Measurements from ENCODE around the gene VSIG2. TPM values are rescaled to one million over a fixed set of nuclear protein-coding genes. Genes with fewer than 3 reads are reported as not detected.

Gene VSIG2
- polyA plus RNA-seq, 4 donors = 5.3 to 10.7 (median 8.7) TPM

DNA sequence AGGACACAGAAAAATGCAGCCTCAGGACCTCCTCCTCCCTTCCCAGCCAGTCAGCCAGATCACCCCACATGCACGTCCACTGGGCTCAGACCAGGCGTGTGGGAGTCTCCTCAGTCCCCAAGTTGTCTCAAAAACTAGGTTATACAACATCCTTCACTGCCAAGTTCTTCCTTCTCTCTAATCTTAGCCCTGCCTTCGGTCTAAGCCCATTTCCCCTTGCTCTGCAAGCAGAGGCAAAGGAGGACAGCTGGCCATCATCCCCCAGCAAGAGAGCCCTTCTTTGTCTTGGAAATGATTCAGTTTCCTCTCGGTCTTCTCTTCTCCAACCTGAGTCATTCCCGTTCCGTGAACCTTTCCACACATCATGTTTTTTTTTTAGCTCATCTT lies 26.3 kb downstream of the VSIG2 start:
- no peak for DNase-seq (ENCODE audit: low read depth in 4 of 4, low spot score in 2 of 4)

DNA sequence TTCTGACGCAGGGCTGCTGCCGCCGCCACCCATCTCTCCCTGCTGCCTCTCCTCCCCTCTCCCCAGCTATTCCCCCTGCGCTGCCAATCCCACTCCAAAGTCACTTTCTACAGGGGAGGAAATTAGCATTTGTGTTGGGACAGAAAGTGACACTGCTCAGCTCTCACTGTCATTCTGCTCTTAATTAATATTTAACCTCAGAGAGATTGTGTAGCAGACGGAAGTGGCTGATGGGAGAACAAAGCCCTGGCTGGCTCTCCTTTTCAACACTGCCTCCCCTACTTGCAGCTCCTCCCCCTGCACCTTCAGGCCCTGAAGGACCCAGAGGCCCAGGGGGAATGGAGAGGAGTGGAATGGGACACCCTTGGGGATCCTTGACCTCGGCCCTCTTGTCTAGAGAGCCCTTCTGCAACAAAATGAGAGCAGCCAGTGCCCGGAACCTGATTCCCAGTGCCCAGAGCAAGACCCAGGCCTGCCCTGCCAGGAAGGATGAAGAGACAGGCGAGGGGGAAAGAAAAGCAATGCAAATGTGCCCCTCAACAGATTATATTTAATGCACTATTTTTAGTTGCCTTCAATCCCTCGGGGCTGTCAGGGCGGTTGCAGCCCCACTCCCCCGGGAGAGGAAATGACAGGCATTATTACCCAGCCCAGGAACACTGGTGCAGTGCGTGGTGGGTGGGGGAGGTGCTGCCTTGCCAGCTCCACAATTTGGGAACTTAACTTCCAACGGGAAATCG lies 26.9 kb downstream of the VSIG2 start:
- no peak for DNase-seq (ENCODE audit: low read depth in 4 of 4, low spot score in 2 of 4)

- DNase-seq (ENCODE audit: low read depth in 4 of 4, low spot score in 2 of 4) = no peak
Observed at GRCh38 chr11:124722176-124722575, 29.9 kb downstream of the VSIG2 start.

DNA sequence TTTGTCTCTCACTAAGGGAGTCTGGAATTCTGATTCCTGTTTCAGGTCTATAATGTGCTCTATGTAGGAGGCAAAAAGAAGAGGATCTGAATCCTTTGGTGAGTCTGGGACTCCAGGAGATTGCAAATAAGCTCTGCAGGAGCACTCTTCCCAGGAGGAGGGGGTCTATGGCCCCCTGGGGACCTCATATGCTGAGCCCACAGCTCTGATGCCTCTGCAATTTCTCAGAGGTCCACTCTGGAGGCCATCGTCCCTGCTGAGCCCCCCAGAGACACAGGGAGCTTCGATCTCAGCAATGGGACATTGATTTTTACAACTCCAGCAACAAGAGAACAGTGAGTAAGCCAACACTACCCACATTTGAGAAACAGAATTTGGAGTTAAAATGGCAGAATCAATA lies 32.5 kb downstream of the VSIG2 start:
- DNase-seq (ENCODE audit: low read depth in 4 of 4, low spot score in 2 of 4) = no peak

DNA sequence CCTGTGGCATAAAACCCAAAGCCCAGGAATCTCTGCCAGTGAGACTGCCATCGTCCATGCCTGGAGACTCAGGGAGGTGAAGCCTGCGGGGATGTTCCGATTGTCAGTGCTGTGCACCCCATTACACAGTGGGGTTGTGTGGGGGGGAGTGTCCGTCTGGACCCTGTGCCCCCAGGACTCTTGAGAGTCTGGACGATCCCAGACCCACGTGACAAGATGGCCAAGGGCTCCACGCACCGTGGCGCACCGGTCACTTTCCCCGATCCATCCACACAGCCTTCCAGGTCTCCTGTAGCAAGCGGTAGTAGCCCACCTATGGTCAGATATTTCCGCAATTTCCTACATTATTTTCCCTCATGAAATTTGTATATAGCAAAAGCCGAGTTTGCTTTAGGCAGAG lies 33.3 kb downstream of the VSIG2 start:
- DNase-seq (ENCODE audit: low read depth in 4 of 4, low spot score in 2 of 4) = no peak

DNA sequence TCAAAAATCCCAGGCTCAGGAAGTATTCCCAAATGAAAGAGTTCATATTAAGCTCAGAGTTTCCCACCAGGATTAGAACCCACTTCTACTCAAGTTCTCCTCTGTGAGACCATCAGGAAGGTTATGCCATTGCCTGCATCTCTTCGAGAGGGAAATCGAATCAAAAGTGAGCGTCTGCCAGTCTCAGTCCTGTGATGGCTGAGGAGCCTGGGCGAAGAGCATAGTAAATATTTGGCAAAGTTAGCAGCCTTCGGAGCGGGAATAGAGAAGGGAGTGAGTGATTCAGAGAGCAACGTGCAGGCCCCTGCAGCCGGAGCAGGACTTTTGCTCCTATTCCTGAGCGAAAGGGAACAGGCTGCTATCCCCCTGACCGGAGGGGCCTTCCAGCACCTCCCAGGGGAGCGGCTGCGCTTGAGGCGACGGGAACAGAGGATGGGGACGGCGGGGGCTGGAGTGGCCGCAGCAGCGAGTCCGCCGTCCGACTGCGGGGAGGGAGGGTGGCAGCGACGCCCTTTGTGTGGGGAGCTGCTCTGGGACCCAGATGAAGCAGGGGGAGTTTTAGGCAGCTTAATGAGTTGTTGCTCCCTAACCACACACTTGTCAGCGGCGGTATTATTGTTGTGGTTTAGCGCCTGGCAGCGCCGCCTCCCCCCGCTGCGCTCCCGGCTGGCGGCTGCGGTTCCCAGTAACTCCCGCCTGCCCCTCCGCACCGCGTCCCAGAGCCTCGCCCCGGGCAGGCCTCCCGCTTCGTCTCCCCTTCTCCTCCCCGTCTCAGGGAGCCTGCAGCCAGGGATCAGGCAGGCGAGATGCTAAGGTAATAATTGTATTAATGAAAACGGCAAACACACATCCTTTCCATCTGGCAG lies 34.0 kb downstream of the VSIG2 start:
- no peak for DNase-seq (ENCODE audit: low read depth in 4 of 4, low spot score in 2 of 4)

GRCh38 chr11:124717421-124717785 lies 34.7 kb downstream of the VSIG2 start:
- no peak for DNase-seq (ENCODE audit: low read depth in 4 of 4, low spot score in 2 of 4)

- DNase-seq (ENCODE audit: low read depth in 4 of 4, low spot score in 2 of 4) = no peak
Observed at GRCh38 chr11:124716591-124716990, 35.5 kb downstream of the VSIG2 start.

GRCh38 chr11:124712392-124712791 lies 39.7 kb downstream of the VSIG2 start:
- DNase-seq (ENCODE audit: low read depth in 4 of 4, low spot score in 2 of 4) = no peak

- no peak for DNase-seq (ENCODE audit: low read depth in 4 of 4, low spot score in 2 of 4)
Observed at GRCh38 chr11:124707829-124708228, 44.2 kb downstream of the VSIG2 start.

- DNase-seq (ENCODE audit: low read depth in 4 of 4, low spot score in 2 of 4) = no peak
Observed at GRCh38 chr11:124700028-124700427, 52.0 kb downstream of the VSIG2 start.

- no peak for DNase-seq (ENCODE audit: low read depth in 4 of 4, low spot score in 2 of 4)
Observed at GRCh38 chr11:124699547-124699946, 52.5 kb downstream of the VSIG2 start.

Other genes starting within 250 kb of the VSIG2 start
- gene OR8B12, start 208.6 kb downstream of the VSIG2 start, polyA plus RNA-seq (ENCODE audit: insufficient read length in 4 of 4) = not detected
- under 1 TPM in 2 of 4 donors, not detected in 2; 0.03 TPM for gene OR8A1, start 182.3 kb downstream of the VSIG2 start, polyA plus RNA-seq (ENCODE audit: insufficient read length in 4 of 4)
- not detected for gene PANX3, start 140.8 kb downstream of the VSIG2 start, polyA plus RNA-seq (ENCODE audit: insufficient read length in 4 of 4)
- 10 to 100 TPM; 25.7 to 42.6 (median 32.0) TPM for gene TBRG1, start 129.4 kb downstream of the VSIG2 start, polyA plus RNA-seq (ENCODE audit: insufficient read length in 4 of 4)
- 10 to 100 TPM; 28.2 to 35.3 (median 32.1) TPM for gene SIAE, start 78.5 kb downstream of the VSIG2 start, polyA plus RNA-seq (ENCODE audit: insufficient read length in 4 of 4)
- 10 to 100 TPM; 18.3 to 24.0 (median 20.2) TPM for gene SPA17, start 78.4 kb downstream of the VSIG2 start, polyA plus RNA-seq (ENCODE audit: insufficient read length in 4 of 4)
- gene NRGN, start 12.3 kb downstream of the VSIG2 start, polyA plus RNA-seq (ENCODE audit: insufficient read length in 4 of 4) = 10 to 100 TPM; 13.9 to 27.5 (median 20.9) TPM
- gene ESAM, start 10.0 kb upstream of the VSIG2 start, polyA plus RNA-seq (ENCODE audit: insufficient read length in 4 of 4) = 10 to 100 TPM; 61.9 to 73.2 (median 72.7) TPM
- gene MSANTD2, start 48.2 kb upstream of the VSIG2 start, polyA plus RNA-seq (ENCODE audit: insufficient read length in 4 of 4) = 10 to 100 TPM; 24.3 to 47.6 (median 33.8) TPM
- gene ROBO3, start 113.2 kb upstream of the VSIG2 start, polyA plus RNA-seq (ENCODE audit: insufficient read length in 4 of 4) = 10 to 100 TPM; 16.7 to 35.1 (median 26.3) TPM
- gene ROBO4, start 145.6 kb upstream of the VSIG2 start, polyA plus RNA-seq (ENCODE audit: insufficient read length in 4 of 4) = 10 to 100 TPM; 16.9 to 25.4 (median 19.5) TPM
- gene HEPN1, start 167.0 kb upstream of the VSIG2 start, polyA plus RNA-seq (ENCODE audit: insufficient read length in 4 of 4) = 1 to 10 TPM in 3 of 4 donors, under 1 TPM in 1; 0.71 to 2.0 (median 1.2) TPM
- 1 to 10 TPM; 1.6 to 3.1 (median 2.5) TPM for gene HEPACAM, start 183.8 kb upstream of the VSIG2 start, polyA plus RNA-seq (ENCODE audit: insufficient read length in 4 of 4)
- gene CCDC15, start 201.9 kb upstream of the VSIG2 start, polyA plus RNA-seq (ENCODE audit: insufficient read length in 4 of 4) = 1 to 10 TPM; 3.9 to 4.3 (median 4.1) TPM